Cortex of kidney (tissue), 1 donor: ENCODE measurements around the gene SPANXD.
"Not testable (repeated sequence)": the region's sequence is repeated elsewhere in the genome, so short reads cannot be mapped to it uniquely, and the experiment has no call there.

Experiments
- DNase-seq: peaks from one replicate; lab custom pipeline; 2025; lab: John Stamatoyannopoulos, UW

SPANXD gene

GRCh38 chrX:141698639-141699038 lies at the start of gene SPANXD:
Gene SPANXD (minus strand): TSS chrX:141698739. CDS start chrX:141698405, 334 bp downstream.
- DNase-seq, result not testable (repeated sequence)

- no peak for DNase-seq
These were observed 44.1 kb upstream of the SPANXD start for GRCh38 chrX:141742666-141743065.

- no peak for DNase-seq
These were observed 38.1 kb upstream of the SPANXD start for GRCh38 chrX:141736656-141737055.

GRCh38 chrX:141733371-141733770 lies 34.8 kb upstream of the SPANXD start:
- no peak for DNase-seq

- no peak for DNase-seq
These were observed 33.5 kb upstream of the SPANXD start for GRCh38 chrX:141732031-141732430.

- DNase-seq, result no peak
These were observed 25.6 kb upstream of the SPANXD start for GRCh38 chrX:141724186-141724585.

GRCh38 chrX:141714680-141715079 lies 16.1 kb upstream of the SPANXD start:
- no peak for DNase-seq

GRCh38 chrX:141701072-141701471 lies 2.5 kb upstream of the SPANXD start:
- DNase-seq, result no peak

GRCh38 chrX:141673946-141674345 lies 24.6 kb downstream of the SPANXD start:
- DNase-seq, result no peak

- DNase-seq, result no peak
These were observed 28.9 kb downstream of the SPANXD start for GRCh38 chrX:141669689-141670088.

- no peak for DNase-seq
These were observed 30.2 kb downstream of the SPANXD start for GRCh38 chrX:141668371-141668770.

- DNase-seq, result no peak
These were observed 35.8 kb downstream of the SPANXD start for GRCh38 chrX:141662781-141663180.

GRCh38 chrX:141652286-141652685 lies 46.3 kb downstream of the SPANXD start:
- no peak for DNase-seq
